ENCODE results near the gene ADGRG7.

ADGRG7 gene

GRCh38 chr3:100600181-100601042, 9.0 kb upstream of the ADGRG7 start:
- no peak for DNase-seq (ENCODE audit: low read depth in 2 of 2, low spot score in 1 of 2)

GRCh38 chr3:100602506-100603444, 6.6 kb upstream of the ADGRG7 start:
- DNase-seq (ENCODE audit: low read depth in 2 of 2, low spot score in 1 of 2): no peak

- DNase-seq (ENCODE audit: low read depth in 2 of 2, low spot score in 1 of 2): no peak
Measured at GRCh38 chr3:100603469-100603868, 5.9 kb upstream of the ADGRG7 start.

GRCh38 chr3:100605358-100605757, 4.0 kb upstream of the ADGRG7 start:
- no peak for DNase-seq (ENCODE audit: low read depth in 2 of 2, low spot score in 1 of 2)

- DNase-seq (ENCODE audit: low read depth in 2 of 2, low spot score in 1 of 2): no peak
Measured at GRCh38 chr3:100606894-100607512, 2.4 kb upstream of the ADGRG7 start.

- no peak for DNase-seq (ENCODE audit: low read depth in 2 of 2, low spot score in 1 of 2)
Measured at GRCh38 chr3:100609963-100610362, 562 bp downstream of the ADGRG7 start.

GRCh38 chr3:100611221-100611620, 1.8 kb downstream of the ADGRG7 start:
- no peak for DNase-seq (ENCODE audit: low read depth in 2 of 2, low spot score in 1 of 2)

- DNase-seq (ENCODE audit: low read depth in 2 of 2, low spot score in 1 of 2): no peak
Measured at GRCh38 chr3:100613721-100614390, 4.5 kb downstream of the ADGRG7 start.

GRCh38 chr3:100614941-100615340, 5.5 kb downstream of the ADGRG7 start:
- no peak for DNase-seq (ENCODE audit: low read depth in 2 of 2, low spot score in 1 of 2)

- DNase-seq (ENCODE audit: low read depth in 2 of 2, low spot score in 1 of 2): no peak
Measured at GRCh38 chr3:100615684-100616083, 6.3 kb downstream of the ADGRG7 start.

- no peak for DNase-seq (ENCODE audit: low read depth in 2 of 2, low spot score in 1 of 2)
Measured at GRCh38 chr3:100621251-100621650, 11.8 kb downstream of the ADGRG7 start.

GRCh38 chr3:100627491-100627890, 18.1 kb downstream of the ADGRG7 start:
- no peak for DNase-seq (ENCODE audit: low read depth in 2 of 2, low spot score in 1 of 2)

GRCh38 chr3:100629421-100630127, 20.2 kb downstream of the ADGRG7 start:
- DNase-seq (ENCODE audit: low read depth in 2 of 2, low spot score in 1 of 2): no peak

GRCh38 chr3:100630664-100631063, 21.3 kb downstream of the ADGRG7 start:
- DNase-seq (ENCODE audit: low read depth in 2 of 2, low spot score in 1 of 2): no peak

GRCh38 chr3:100631236-100631635, 21.8 kb downstream of the ADGRG7 start:
- no peak for DNase-seq (ENCODE audit: low read depth in 2 of 2, low spot score in 1 of 2)

GRCh38 chr3:100634493-100635272, 25.3 kb downstream of the ADGRG7 start:
- no peak for DNase-seq (ENCODE audit: low read depth in 2 of 2, low spot score in 1 of 2)

GRCh38 chr3:100635273-100635701, 25.9 kb downstream of the ADGRG7 start:
- DNase-seq (ENCODE audit: low read depth in 2 of 2, low spot score in 1 of 2): no peak

- DNase-seq (ENCODE audit: low read depth in 2 of 2, low spot score in 1 of 2): no peak
Measured at GRCh38 chr3:100637197-100637631, 27.8 kb downstream of the ADGRG7 start.

GRCh38 chr3:100640633-100641032, 31.2 kb downstream of the ADGRG7 start:
- DNase-seq (ENCODE audit: low read depth in 2 of 2, low spot score in 1 of 2): no peak
